Skeletal muscle satellite cell (primary cell): ENCODE measurements around the gene PTPN14.

Experiments used
- H3K27me3 ChIP-seq: 2 replicates; pipeline ENCODE4 v1.7.0; 2013; ENCODE audit warnings: low read length; ENCODE audit not compliant: control insufficient read depth, insufficient read depth
- H3K36me3 ChIP-seq: 2 replicates; pipeline ENCODE4 v1.7.0; 2013; ENCODE audit warnings: mild to moderate bottlenecking, control low read depth, low read length; ENCODE audit not compliant: insufficient read depth
- H3K4me1 ChIP-seq: 2 replicates; pipeline ENCODE4 v1.7.0; 2013; ENCODE audit warnings: low read length; ENCODE audit not compliant: control insufficient read depth, insufficient read depth
- H3K4me2 ChIP-seq: 2 replicates; pipeline ENCODE4 v1.7.0; 2013; ENCODE audit warnings: mild to moderate bottlenecking, low read length
- H3K4me3 ChIP-seq: 2 replicates; pipeline ENCODE4 v1.7.0; 2013; ENCODE audit warnings: low read length
- H3K9ac ChIP-seq: 2 replicates; pipeline ENCODE4 v1.7.0; 2013; ENCODE audit warnings: mild to moderate bottlenecking, low read depth, low read length, moderate library complexity
- H3K9me3 ChIP-seq: replicated peaks from 2 replicates; pipeline ENCODE4 v1.7.0; 2013; ENCODE audit warnings: mild to moderate bottlenecking, control low read depth, low read length

The PTPN14 gene

DNA sequence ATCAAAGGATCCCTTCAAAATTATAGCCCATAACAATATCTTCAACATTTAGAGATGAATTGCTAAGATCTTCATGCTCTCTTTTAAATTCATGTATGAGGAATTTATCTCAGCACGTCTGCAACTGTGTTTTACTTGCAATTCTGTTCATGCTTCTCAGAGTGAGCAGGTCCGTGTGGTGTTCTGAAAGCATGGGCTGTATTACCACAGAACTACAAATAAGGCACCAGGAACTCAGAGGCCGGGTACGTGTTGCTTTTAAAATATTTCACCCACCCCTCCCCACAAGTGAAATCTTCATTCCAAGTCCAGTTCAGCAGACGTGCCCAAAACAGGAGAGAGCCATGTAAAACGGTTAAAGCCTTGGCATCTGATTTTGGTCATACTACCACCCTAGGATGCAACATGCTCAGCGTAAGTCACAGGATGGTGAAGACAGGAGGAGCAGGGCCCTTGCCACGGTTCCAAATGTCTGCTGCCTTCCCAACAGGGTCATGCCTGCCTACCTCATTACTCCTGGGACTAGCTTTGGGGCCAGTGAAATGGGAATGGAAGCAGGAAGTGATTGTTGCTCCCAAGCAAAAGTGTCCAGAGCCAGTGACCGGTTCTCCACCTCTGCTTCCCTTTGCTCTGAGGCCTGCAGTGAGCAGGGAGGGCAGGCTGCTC is 133.7 kb downstream of the PTPN14 start:
- no peaks in the 10 kb centered on the region for H3K9me3 ChIP-seq
- no peak overlapping the region for H3K4me3 ChIP-seq
- H3K27me3 ChIP-seq = no peaks in the 10 kb centered on the region
- peak overlapping the region; percentile 2 for H3K9ac ChIP-seq
- peaks cover 10% of the 10 kb centered on the region for H3K36me3 ChIP-seq
- no peak overlapping the region for H3K4me2 ChIP-seq
- H3K4me1 ChIP-seq = peaks cover 47% of the 10 kb centered on the region

DNA sequence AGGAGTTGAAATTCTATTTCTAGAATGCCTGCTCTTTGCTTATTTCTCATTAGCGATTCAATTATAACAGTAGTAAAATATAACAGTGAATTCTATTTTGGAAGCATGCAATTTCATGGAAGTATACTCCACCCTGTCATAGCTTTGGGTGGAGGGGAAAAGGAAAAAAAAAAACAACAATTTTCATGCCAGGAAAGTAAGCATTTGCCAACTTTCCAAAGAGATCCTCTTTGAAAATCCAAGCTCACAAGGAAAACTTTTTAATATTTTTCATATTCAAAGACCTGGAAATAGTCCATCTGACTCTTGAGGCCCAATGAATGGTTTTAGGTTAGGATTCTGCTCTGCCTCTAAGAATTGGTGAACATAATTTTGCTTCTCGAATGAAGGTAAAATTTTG is 134.5 kb downstream of the PTPN14 start:
- H3K4me2 ChIP-seq = no peak overlapping the region
- H3K4me1 ChIP-seq = peaks cover 39% of the 10 kb centered on the region

DNA sequence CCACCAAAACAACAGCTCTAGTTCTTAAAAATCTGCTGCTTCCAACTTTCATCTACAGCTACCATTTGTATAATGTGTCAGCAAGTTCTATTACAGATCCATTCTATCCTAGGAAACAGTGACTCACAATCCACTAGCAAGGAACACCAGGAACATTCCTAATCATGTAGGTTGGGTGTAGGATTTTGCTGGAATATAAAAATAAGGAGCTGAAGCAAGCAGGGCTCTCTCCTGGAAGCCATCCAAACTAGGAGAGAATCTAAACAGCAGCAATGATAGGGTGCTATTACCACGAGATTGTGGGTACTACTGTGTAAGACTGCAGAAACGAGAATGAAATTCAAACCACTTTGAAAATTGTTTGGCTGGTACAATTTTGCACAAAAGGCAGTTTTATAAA is 135.0 kb downstream of the PTPN14 start:
- no peaks in the 10 kb centered on the region for H3K9me3 ChIP-seq
- H3K27me3 ChIP-seq = no peaks in the 10 kb centered on the region
- no peak overlapping the region for H3K9ac ChIP-seq
- peak overlapping the region; percentile 15 for H3K4me2 ChIP-seq
- H3K4me1 ChIP-seq = peaks cover 34% of the 10 kb centered on the region
- peaks cover 16% of the 10 kb centered on the region for H3K36me3 ChIP-seq
- no peak overlapping the region for H3K4me3 ChIP-seq

More for the DNA sequence above, 134.5 kb downstream of the PTPN14 start:
- Histone ChIP-seq H3K27me3 (no peaks in the 10 kb centered on the region), H3K4me3 (no peak overlapping the region), H3K9me3 (no peaks in the 10 kb centered on the region), H3K9ac (no peak overlapping the region), H3K36me3 (peaks cover 15% of the 10 kb centered on the region)

- H3K9me3 ChIP-seq = no peaks in the 10 kb centered on the region
These were observed 136.3 kb downstream of the PTPN14 start for GRCh38 chr1:214415131-214415530.

DNA sequence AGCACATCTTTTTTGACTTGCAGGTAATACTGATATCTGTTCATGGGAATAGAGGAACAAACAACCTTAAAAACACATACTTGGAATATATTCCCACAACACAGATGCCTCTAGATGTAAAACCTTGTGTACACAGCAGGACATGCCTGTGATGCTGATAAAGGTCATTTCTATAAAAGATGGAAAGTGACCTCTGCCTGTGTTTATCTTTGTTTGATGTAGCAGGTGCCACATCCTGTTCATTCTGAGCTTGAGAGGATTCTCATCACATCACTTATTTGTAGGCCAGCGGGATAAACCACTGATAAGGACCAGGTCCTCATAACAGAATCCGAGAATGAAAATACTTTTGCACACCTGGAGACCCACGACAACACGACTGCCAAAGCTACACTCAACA is 136.7 kb downstream of the PTPN14 start:
- H3K4me1 ChIP-seq = peaks cover 29% of the 10 kb centered on the region
- no peaks in the 10 kb centered on the region for H3K9me3 ChIP-seq
- no peaks in the 10 kb centered on the region for H3K27me3 ChIP-seq
- no peak overlapping the region for H3K4me2 ChIP-seq
- H3K36me3 ChIP-seq = peaks cover 26% of the 10 kb centered on the region
- no peak overlapping the region for H3K4me3 ChIP-seq
- H3K9ac ChIP-seq = no peak overlapping the region

More at GRCh38 chr1:214415131-214415530, 136.3 kb downstream of the PTPN14 start:
- H3K4me2 ChIP-seq = no peak overlapping the region
- peaks cover 26% of the 10 kb centered on the region for H3K36me3 ChIP-seq
- no peaks in the 10 kb centered on the region for H3K27me3 ChIP-seq
- H3K4me1 ChIP-seq = peaks cover 29% of the 10 kb centered on the region
- no peak overlapping the region for H3K9ac ChIP-seq
- no peak overlapping the region for H3K4me3 ChIP-seq

DNA sequence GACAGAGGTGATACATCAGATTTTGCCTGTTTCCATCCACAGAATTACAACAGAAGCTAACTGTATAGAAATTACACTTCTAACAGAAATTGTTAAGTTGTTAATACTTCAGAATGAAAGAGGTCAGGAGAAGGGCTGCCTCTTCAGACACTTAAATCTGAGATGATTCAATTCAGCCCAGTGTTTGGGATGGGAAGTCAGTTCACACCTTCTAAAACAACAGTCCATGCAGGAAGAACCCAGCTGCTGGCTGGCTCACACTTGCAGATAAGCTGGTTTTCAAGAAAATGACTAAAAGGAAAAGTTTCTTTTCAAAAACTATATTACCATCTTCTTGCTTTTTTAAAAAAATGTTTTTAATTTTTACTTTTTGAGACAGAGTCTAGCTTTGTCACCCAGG is 138.1 kb downstream of the PTPN14 start:
- peaks cover 25% of the 10 kb centered on the region for H3K4me1 ChIP-seq
- no peak overlapping the region for H3K4me2 ChIP-seq
- H3K9me3 ChIP-seq = no peaks in the 10 kb centered on the region
- H3K27me3 ChIP-seq = no peaks in the 10 kb centered on the region
- H3K4me3 ChIP-seq = no peak overlapping the region
- H3K36me3 ChIP-seq = peaks cover 38% of the 10 kb centered on the region
- H3K9ac ChIP-seq = no peak overlapping the region

DNA sequence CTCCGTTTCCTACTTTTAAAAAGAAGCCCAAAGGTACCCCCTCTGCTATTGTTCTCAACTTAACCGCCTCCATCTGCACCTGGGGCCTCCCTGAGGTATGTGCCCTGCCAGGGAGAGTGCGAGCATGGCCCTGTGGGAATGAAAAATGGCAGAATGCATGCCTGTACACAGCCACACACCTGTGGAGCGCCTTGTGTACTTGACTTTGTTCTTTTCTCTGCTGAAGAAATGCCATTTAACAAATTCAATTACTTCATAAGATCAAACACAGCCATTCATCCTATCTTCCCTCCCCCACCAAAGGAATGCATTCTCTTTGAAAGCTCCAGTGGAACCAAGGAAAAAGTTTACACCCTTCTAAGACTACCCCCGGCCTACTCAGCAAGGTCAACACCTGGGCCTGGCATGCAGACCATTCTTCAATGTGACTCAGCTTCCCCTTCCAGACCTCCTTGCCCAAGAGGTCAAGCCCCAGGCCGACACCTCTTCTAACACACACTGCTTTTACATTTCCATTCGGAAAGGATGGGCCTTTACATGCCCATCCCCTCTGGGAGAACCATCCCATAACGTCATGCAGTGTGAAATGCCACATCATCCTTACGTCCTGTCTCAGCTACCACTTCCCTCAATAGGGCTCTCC is 146.7 kb downstream of the PTPN14 start:
- H3K36me3 ChIP-seq = peaks cover 42% of the 10 kb centered on the region
- H3K4me3 ChIP-seq = no peak overlapping the region
- H3K27me3 ChIP-seq = no peaks in the 10 kb centered on the region
- H3K9ac ChIP-seq = no peak overlapping the region
- no peak overlapping the region for H3K4me2 ChIP-seq
- no peaks in the 10 kb centered on the region for H3K9me3 ChIP-seq
- H3K4me1 ChIP-seq = peaks cover 24% of the 10 kb centered on the region

DNA sequence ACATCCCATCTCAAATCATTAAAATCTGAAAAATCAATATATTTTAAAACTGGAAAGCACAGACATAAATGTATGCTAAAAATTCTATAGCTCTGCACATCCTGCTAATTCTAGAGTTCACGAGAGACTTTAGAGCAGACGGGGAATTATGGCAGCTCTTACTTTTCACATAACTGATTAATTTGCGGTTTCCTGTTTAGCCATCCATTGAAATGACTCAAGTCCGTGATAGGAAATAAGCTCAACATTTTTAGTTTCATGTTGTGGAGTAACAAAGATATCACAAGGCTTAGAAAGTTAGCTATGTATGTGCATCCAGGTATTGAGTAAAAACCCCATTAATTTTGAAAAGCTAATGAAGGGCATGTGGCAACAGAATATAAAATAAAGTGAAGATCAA is 147.2 kb downstream of the PTPN14 start:
- Histone ChIP-seq H3K4me1 (peaks cover 24% of the 10 kb centered on the region), H3K9me3 (no peaks in the 10 kb centered on the region), H3K9ac (no peak overlapping the region), H3K36me3 (peaks cover 43% of the 10 kb centered on the region), H3K27me3 (no peaks in the 10 kb centered on the region), H3K4me3 (no peak overlapping the region), H3K4me2 (no peak overlapping the region)

GRCh38 chr1:214403431-214403830 is 148.0 kb downstream of the PTPN14 start:
- Histone ChIP-seq H3K9ac (no peak overlapping the region), H3K4me1 (peaks cover 24% of the 10 kb centered on the region), H3K4me2 (no peak overlapping the region), H3K36me3 (peaks cover 35% of the 10 kb centered on the region), H3K27me3 (no peaks in the 10 kb centered on the region), H3K9me3 (no peaks in the 10 kb centered on the region), H3K4me3 (no peak overlapping the region)

DNA sequence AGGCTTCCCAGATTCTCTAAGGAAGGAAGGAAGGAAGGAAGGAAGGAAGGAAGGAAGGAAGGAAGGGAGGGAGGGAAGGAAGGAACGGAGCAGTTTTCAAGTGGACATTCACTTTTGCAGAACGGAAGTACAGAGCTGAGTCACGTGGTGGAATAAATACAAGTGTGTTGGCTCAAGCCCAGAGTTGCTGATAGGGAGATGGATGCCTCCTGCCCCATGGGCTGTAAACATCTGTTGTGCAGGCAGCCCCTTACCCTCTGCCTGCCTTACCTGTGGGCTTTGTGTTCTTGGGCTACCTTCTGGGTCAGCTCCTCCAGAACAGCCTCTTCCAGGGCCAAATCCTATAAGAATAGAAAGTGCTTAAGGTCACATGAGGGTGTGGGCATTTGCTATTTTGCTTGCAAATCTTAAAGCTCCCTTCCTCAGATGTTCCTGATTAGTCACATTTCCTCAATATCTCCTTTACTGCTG is 148.8 kb downstream of the PTPN14 start:
- Histone ChIP-seq H3K9ac (no peak overlapping the region), H3K36me3 (peaks cover 41% of the 10 kb centered on the region), H3K9me3 (no peaks in the 10 kb centered on the region), H3K4me3 (no peak overlapping the region), H3K27me3 (no peaks in the 10 kb centered on the region), H3K4me1 (peaks cover 24% of the 10 kb centered on the region), H3K4me2 (no peak overlapping the region)

GRCh38 chr1:214401666-214402065 is 149.7 kb downstream of the PTPN14 start:
- Histone ChIP-seq H3K4me2 (no peak overlapping the region), H3K36me3 (peaks cover 50% of the 10 kb centered on the region), H3K4me1 (peaks cover 24% of the 10 kb centered on the region), H3K4me3 (no peak overlapping the region), H3K27me3 (no peaks in the 10 kb centered on the region), H3K9me3 (no peaks in the 10 kb centered on the region), H3K9ac (no peak overlapping the region)

GRCh38 chr1:214400131-214400530 is 151.3 kb downstream of the PTPN14 start:
- no peaks in the 10 kb centered on the region for H3K9me3 ChIP-seq
- peaks cover 26% of the 10 kb centered on the region for H3K4me1 ChIP-seq
- no peak overlapping the region for H3K4me3 ChIP-seq
- H3K4me2 ChIP-seq = no peak overlapping the region
- no peaks in the 10 kb centered on the region for H3K27me3 ChIP-seq
- peaks cover 66% of the 10 kb centered on the region for H3K36me3 ChIP-seq
- no peak overlapping the region for H3K9ac ChIP-seq
